Neural cell (in vitro differentiated cells): ENCODE measurements around the gene OR2T11. TPM values are rescaled to one million over a fixed set of nuclear protein-coding genes. Genes with fewer than 3 reads are reported as not detected.
"Not testable (repeated sequence)": the region's sequence is repeated elsewhere in the genome, so short reads cannot be mapped to it uniquely, and the experiment has no call there.

Experiments used
- H2AFZ ChIP-seq: fragments of 200-600, 300-800 bp; sonication (generic), shearing (Covaris generic); 2 replicates; pipeline ENCODE4 v1.6.0; 2014; ENCODE audit warnings: low read depth, mild to moderate bottlenecking, antibody characterized with exemption, low read length, moderate library complexity
- H3F3A ChIP-seq: fragments of 200-600 bp; shearing (Covaris generic); 2 replicates; pipeline ENCODE4 v1.6.1; 2016; ENCODE audit warnings: mild to moderate bottlenecking, moderate library complexity, mixed read lengths, antibody characterized with exemption, low read length; ENCODE audit not compliant: insufficient read depth, poor library complexity, severe bottlenecking
- H3K27ac ChIP-seq: fragments of 200-600, 300-800 bp; sonication (generic), shearing (Covaris generic); 2 replicates; pipeline ENCODE4 v1.5.1; 2014; ENCODE audit warnings: mild to moderate bottlenecking, low read length, moderate library complexity
- H3K27me3 ChIP-seq: fragments of 300-800, 200-600 bp; sonication (generic), shearing (Covaris generic); 2 replicates; pipeline ENCODE4 v1.6.0; 2014; ENCODE audit warnings: mild to moderate bottlenecking, low read depth, low read length, moderate library complexity; ENCODE audit not compliant: insufficient read depth
- H3K36me3 ChIP-seq: fragments of 300-800, 200-600 bp; sonication (generic), shearing (Covaris generic); 2 replicates; pipeline ENCODE4 v1.5.1; 2014; ENCODE audit warnings: mild to moderate bottlenecking, antibody characterized with exemption, low read length, moderate library complexity; ENCODE audit not compliant: insufficient read depth
- H3K4me2 ChIP-seq: fragments of 300-800, 200-600 bp; sonication (generic), shearing (Covaris generic); 2 replicates; pipeline ENCODE4 v1.6.0; 2014; ENCODE audit warnings: mild to moderate bottlenecking, low read length
- H3K4me3 ChIP-seq: fragments of 300-800, 200-600 bp; sonication (generic), shearing (Covaris generic); 2 replicates; pipeline ENCODE4 v1.5.1; 2014; ENCODE audit warnings: mild to moderate bottlenecking, low read length, moderate library complexity
- H3K79me2 ChIP-seq: fragments of 200-600 bp; shearing (Covaris generic); replicated peaks from 2 replicates; pipeline ENCODE4 v1.6.0; 2014; ENCODE audit warnings: mild to moderate bottlenecking, low read length, moderate library complexity; ENCODE audit not compliant: insufficient read depth
- H3K9ac ChIP-seq: fragments of 300-800, 200-600 bp; sonication (generic), shearing (Covaris generic); 2 replicates; pipeline ENCODE4 v1.6.1; 2016; ENCODE audit warnings: mild to moderate bottlenecking, low read length, mixed read lengths
- H3K9me2 ChIP-seq: fragments of 200-600 bp; shearing (Covaris generic); 2 replicates; pipeline ENCODE4 v1.6.1; 2016; ENCODE audit warnings: mild to moderate bottlenecking, low read length, mixed read lengths; ENCODE audit not compliant: insufficient read depth
- H3K9me3 ChIP-seq: fragments of 200-600, 300-800 bp; sonication (generic), shearing (Covaris generic); 2 replicates; pipeline ENCODE4 v1.6.1; 2016; ENCODE audit warnings: mild to moderate bottlenecking, mixed run types, low read length, moderate library complexity, mixed read lengths
- H4K20me1 ChIP-seq: fragments of 200-600 bp; shearing (Covaris generic); 2 replicates; pipeline ENCODE4 v1.6.1; 2016; ENCODE audit warnings: mild to moderate bottlenecking, mixed run types; ENCODE audit not compliant: insufficient read depth
- EP300 ChIP-seq: fragments of 450-650 bp; conservative IDR thresholded peaks from 2 replicates; pipeline ENCODE4 v1.6.1; 2014; ENCODE audit warnings: antibody characterized with exemption, mild to moderate bottlenecking, moderate library complexity; ENCODE audit not compliant: poor library complexity, severe bottlenecking
- EZH2 ChIP-seq: fragments of 200-600, 300-800 bp; shearing (Covaris generic), sonication (generic); IDR thresholded peaks from 2 replicates; pipeline ENCODE4 v1.6.1; 2014; ENCODE audit warnings: antibody characterized with exemption, low read length, borderline replicate concordance, mild to moderate bottlenecking; ENCODE audit not compliant: insufficient read depth, poor library complexity, severe bottlenecking
- MXI1 ChIP-seq: fragments of 450-650 bp; conservative IDR thresholded peaks from 2 replicates; pipeline ENCODE4 v1.6.1; 2014; ENCODE audit warnings: antibody characterized with exemption, mild to moderate bottlenecking; ENCODE audit not compliant: poor library complexity, severe bottlenecking
- POLR2AphosphoS5 ChIP-seq: IDR thresholded peaks from 2 replicates; pipeline ENCODE4 v1.6.1; 2012
- RAD21 ChIP-seq: fragments of 450-650 bp; conservative IDR thresholded peaks from 2 replicates; pipeline ENCODE4 v1.6.1; 2014; ENCODE audit warnings: antibody characterized with exemption, mild to moderate bottlenecking, moderate library complexity
- SMC3 ChIP-seq: fragments of 450-650 bp; conservative IDR thresholded peaks from 2 replicates; pipeline ENCODE4 v1.6.1; 2014; ENCODE audit warnings: antibody characterized with exemption, mild to moderate bottlenecking, moderate library complexity; ENCODE audit not compliant: poor library complexity
- TAF1 ChIP-seq: IDR thresholded peaks from 2 replicates; pipeline ENCODE4 v1.6.1; 2012; ENCODE audit warnings: low read depth
- polyA plus RNA-seq: library from polyadenylated mRNA; depleted of rRNA; stranded (reverse); fragments of >200 nt; gene quantifications from 2 replicates; pipeline ENCODE4 v1.2.3, GENCODE V29; 2014
- small RNA-seq, 3 experiments: library from RNA; depleted of rRNA; stranded (forward); fragments of <200 nt; gene quantifications; one replicate each; pipeline ENCODE3, GENCODE V24; 2012
- TF ChIP-seq, protein P1 (sequence below): fragments of 450-650 bp; IDR thresholded peaks from 2 replicates; pipeline ENCODE4 v1.5.1; 2014; ENCODE audit warnings: antibody characterized with exemption, mild to moderate bottlenecking, moderate library complexity; ENCODE audit not compliant: poor library complexity, severe bottlenecking
- TF ChIP-seq, protein P2 (sequence below): IDR thresholded peaks from 2 replicates; pipeline ENCODE4 v1.6.1; 2012; ENCODE audit warnings: borderline replicate concordance

OR2T11 gene
- polyA plus RNA-seq, 1 donor from 2014 or later, result not detected

DNA sequence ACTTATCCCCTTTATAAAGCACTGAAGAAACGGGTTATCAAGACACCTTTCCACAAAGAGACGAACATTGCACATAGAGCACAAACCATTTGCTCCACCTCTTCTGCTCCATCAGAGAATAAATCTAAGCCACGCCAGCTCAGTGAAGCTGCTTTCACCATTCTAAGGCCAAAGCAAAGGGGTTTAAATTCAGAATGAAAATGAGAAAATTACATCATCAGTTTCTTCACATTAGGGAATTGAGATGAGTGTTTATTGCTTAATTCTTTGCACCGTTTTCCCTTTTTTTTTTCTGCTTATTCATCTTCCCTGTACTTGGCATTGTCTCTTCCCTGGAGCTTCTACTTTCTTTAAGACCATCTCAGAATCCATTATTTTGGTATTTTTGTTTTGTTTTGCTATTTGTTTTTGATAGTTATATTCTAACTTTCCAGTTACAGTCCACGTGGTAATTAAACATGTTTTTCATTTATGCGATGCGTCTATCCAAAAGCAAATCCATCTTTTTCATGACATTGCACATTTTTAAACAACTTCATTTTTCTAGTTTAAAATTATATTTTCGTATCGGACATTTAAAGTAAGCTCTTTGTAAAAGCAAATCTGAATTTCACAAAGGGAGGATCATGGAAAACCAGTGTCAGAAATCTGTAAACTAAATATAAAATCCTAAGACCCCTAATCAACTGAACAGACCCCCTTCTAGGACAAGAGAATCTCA is 58.5 kb downstream of the OR2T11 start:
- no peaks in the 10 kb centered on the region for H3K27me3 ChIP-seq
- no peak overlapping the region for H3K4me3 ChIP-seq
- no peak overlapping the region for H3K4me2 ChIP-seq
- no peak overlapping the region for H3K27ac ChIP-seq
- H3K79me2 ChIP-seq, result no peaks in the 10 kb centered on the region
- no peak for TF ChIP-seq SMC3
- TF ChIP-seq MXI1, result no peak
- TF ChIP-seq EP300, result no peak
- TF ChIP-seq EZH2, result no peak
- TF ChIP-seq, protein P1, sequence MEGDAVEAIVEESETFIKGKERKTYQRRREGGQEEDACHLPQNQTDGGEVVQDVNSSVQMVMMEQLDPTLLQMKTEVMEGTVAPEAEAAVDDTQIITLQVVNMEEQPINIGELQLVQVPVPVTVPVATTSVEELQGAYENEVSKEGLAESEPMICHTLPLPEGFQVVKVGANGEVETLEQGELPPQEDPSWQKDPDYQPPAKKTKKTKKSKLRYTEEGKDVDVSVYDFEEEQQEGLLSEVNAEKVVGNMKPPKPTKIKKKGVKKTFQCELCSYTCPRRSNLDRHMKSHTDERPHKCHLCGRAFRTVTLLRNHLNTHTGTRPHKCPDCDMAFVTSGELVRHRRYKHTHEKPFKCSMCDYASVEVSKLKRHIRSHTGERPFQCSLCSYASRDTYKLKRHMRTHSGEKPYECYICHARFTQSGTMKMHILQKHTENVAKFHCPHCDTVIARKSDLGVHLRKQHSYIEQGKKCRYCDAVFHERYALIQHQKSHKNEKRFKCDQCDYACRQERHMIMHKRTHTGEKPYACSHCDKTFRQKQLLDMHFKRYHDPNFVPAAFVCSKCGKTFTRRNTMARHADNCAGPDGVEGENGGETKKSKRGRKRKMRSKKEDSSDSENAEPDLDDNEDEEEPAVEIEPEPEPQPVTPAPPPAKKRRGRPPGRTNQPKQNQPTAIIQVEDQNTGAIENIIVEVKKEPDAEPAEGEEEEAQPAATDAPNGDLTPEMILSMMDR, result no peak
- TF ChIP-seq RAD21, result no peak
- TF ChIP-seq TAF1, result no peak
- TF ChIP-seq, protein P2, sequence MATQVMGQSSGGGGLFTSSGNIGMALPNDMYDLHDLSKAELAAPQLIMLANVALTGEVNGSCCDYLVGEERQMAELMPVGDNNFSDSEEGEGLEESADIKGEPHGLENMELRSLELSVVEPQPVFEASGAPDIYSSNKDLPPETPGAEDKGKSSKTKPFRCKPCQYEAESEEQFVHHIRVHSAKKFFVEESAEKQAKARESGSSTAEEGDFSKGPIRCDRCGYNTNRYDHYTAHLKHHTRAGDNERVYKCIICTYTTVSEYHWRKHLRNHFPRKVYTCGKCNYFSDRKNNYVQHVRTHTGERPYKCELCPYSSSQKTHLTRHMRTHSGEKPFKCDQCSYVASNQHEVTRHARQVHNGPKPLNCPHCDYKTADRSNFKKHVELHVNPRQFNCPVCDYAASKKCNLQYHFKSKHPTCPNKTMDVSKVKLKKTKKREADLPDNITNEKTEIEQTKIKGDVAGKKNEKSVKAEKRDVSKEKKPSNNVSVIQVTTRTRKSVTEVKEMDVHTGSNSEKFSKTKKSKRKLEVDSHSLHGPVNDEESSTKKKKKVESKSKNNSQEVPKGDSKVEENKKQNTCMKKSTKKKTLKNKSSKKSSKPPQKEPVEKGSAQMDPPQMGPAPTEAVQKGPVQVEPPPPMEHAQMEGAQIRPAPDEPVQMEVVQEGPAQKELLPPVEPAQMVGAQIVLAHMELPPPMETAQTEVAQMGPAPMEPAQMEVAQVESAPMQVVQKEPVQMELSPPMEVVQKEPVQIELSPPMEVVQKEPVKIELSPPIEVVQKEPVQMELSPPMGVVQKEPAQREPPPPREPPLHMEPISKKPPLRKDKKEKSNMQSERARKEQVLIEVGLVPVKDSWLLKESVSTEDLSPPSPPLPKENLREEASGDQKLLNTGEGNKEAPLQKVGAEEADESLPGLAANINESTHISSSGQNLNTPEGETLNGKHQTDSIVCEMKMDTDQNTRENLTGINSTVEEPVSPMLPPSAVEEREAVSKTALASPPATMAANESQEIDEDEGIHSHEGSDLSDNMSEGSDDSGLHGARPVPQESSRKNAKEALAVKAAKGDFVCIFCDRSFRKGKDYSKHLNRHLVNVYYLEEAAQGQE, result no peak
- no peak for TF ChIP-seq POLR2AphosphoS5
- no peaks in the 10 kb centered on the region for H3K9me3 ChIP-seq
- H2AFZ ChIP-seq, result no peak overlapping the region
- H3F3A ChIP-seq, result no peaks in the 10 kb centered on the region
- no peaks in the 10 kb centered on the region for H3K36me3 ChIP-seq
- no peaks in the 10 kb centered on the region for H3K9me2 ChIP-seq
- H4K20me1 ChIP-seq, result no peaks in the 10 kb centered on the region
- H3K9ac ChIP-seq, result no peak overlapping the region

DNA sequence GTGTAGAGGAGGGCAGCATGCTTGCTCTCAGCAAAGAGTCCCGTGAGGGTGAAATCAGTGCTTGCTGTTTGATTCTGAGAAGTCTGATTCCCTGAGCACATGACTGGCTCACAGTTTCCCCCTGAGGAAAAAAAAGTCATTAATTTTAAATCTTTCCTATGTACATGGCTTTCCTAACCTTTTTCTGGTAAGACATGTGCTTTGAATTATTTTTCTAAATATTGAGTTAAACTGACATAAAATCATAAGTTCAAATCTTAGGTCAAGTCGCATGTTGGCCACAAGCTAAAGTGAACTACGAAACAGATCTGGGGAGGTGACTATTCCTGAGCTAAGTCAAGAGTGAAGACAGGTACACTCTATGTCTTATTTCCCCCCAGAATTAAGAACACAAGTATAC is 60.2 kb downstream of the OR2T11 start, which contains the start of gene OR2T34:
Gene OR2T34, minus strand, starts transcription at position 101 of the 400 bp plus-strand sequence. Its CDS starts 0 bp downstream, at position 101.
- H3K4me2 ChIP-seq, H3K9me3 ChIP-seq, H3K27ac ChIP-seq, H3K36me3 ChIP-seq, H3K79me2 ChIP-seq, H2AFZ ChIP-seq, H4K20me1 ChIP-seq, H3K9ac ChIP-seq, H3K27me3 ChIP-seq, H3K9me2 ChIP-seq, H3F3A ChIP-seq, H3K4me3 ChIP-seq: not testable (repeated sequence)

DNA sequence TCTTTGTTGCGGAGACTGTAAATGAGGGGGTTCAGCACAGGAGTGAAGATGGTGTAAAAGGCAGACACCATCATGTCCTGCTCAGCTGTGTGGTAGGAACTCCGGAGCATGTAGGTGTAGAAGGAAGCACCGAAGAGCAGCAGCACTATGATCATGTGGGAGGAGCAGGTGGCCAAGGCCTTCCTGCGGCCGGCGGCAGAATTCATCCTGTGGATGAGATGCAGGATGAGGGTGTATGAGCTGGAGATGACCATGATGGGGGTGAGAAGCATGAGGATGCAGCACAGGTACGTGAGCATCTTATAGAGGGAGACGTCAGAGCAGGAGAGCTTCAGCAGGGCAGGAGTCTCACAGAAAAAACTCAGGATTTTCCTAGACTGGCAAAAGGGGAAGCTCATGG is 61.0 kb downstream of the OR2T11 start:
- H3K27ac ChIP-seq, H4K20me1 ChIP-seq, H3K36me3 ChIP-seq, H2AFZ ChIP-seq, H3K4me2 ChIP-seq, H3K79me2 ChIP-seq, H3K27me3 ChIP-seq, H3K9ac ChIP-seq, H3K9me2 ChIP-seq, H3K4me3 ChIP-seq, H3K9me3 ChIP-seq, H3F3A ChIP-seq: not testable (repeated sequence)

Small RNAs within 50 kb of the gene (small RNA-seq; reads per million reads assigned to genes)
- gene RF00019, result 0 to 1.2 (median 0) reads per million in 3 experiments

Other genes with a start within 250 kb of the OR2T11 start
- not detected in 2 replicates for gene OR2T1, start 232.0 kb downstream of the OR2T11 start, polyA plus RNA-seq
- not detected in 2 replicates for gene OR2T2, start 189.5 kb downstream of the OR2T11 start, polyA plus RNA-seq
- gene OR2T3, start 161.7 kb downstream of the OR2T11 start, polyA plus RNA-seq, result not detected in 2 replicates
- not detected in 2 replicates for gene OR2T5, start 146.5 kb downstream of the OR2T11 start, polyA plus RNA-seq
- gene OR2G6, start 127.0 kb downstream of the OR2T11 start, polyA plus RNA-seq, result not detected in 2 replicates
- not detected in 2 replicates for gene OR2T29, start 72.3 kb downstream of the OR2T11 start, polyA plus RNA-seq
- not detected in 2 replicates for gene OR2T34, start 60.3 kb downstream of the OR2T11 start, polyA plus RNA-seq
- not detected in 2 replicates for gene OR2T10, start 37.4 kb downstream of the OR2T11 start, polyA plus RNA-seq
- gene OR2T35, start 10.2 kb upstream of the OR2T11 start, polyA plus RNA-seq, result not detected in 2 replicates
- not detected in 2 replicates for gene OR2T27, start 20.4 kb upstream of the OR2T11 start, polyA plus RNA-seq
- gene OR14I1, start 67.7 kb upstream of the OR2T11 start, polyA plus RNA-seq, result not detected in 2 replicates
- gene LYPD8, start 120.7 kb upstream of the OR2T11 start, polyA plus RNA-seq, result not detected in 2 replicates
- gene SH3BP5L, start 190.8 kb upstream of the OR2T11 start, polyA plus RNA-seq, result 38.6 and 46.1 TPM in 2 replicates
- 22.9 and 31.0 TPM in 2 replicates for gene ZNF672, start 203.1 kb upstream of the OR2T11 start, polyA plus RNA-seq
- gene ZNF692, start 224.0 kb upstream of the OR2T11 start, polyA plus RNA-seq, result 183 and 255 TPM in 2 replicates